ENCODE measurements around the gene TRIM44.

DNA sequence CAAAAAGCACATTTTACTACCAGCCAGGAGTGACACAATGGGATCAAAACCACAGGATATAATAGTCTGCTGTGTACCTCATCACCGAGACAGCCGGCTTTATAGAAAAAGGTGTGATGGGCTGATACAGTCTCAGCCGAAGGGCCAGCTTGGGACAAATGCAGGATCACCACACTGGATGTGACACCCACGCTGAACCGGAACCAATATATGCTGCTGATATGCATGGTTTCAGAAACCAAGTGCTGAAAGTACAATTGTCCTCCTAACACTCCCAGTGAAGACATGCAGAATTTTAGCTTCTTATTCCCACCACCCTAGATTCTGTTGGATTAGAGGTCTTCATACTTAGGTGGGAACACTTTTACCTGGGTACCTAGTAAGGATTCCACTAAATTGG, 184.3 kb downstream of the TRIM44 start:
- TF ChIP-seq, protein P1, sequence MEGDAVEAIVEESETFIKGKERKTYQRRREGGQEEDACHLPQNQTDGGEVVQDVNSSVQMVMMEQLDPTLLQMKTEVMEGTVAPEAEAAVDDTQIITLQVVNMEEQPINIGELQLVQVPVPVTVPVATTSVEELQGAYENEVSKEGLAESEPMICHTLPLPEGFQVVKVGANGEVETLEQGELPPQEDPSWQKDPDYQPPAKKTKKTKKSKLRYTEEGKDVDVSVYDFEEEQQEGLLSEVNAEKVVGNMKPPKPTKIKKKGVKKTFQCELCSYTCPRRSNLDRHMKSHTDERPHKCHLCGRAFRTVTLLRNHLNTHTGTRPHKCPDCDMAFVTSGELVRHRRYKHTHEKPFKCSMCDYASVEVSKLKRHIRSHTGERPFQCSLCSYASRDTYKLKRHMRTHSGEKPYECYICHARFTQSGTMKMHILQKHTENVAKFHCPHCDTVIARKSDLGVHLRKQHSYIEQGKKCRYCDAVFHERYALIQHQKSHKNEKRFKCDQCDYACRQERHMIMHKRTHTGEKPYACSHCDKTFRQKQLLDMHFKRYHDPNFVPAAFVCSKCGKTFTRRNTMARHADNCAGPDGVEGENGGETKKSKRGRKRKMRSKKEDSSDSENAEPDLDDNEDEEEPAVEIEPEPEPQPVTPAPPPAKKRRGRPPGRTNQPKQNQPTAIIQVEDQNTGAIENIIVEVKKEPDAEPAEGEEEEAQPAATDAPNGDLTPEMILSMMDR (IDR thresholded peaks at IDR 0.05): no peak
- TF ChIP-seq POLR2A (IDR thresholded peaks at IDR 0.05): no peak

Measured in right lobe of liver (tissue), 4 donors.